GM19467 (cell line): ENCODE results near the gene ZNF662.

ENCODE experiments used
- ATAC-seq: cut with Tn5 transposase; IDR thresholded peaks from one replicate; pipeline ENCODE4 v1.9.1; 2021; ENCODE audit warnings: mild to moderate bottlenecking, moderate library complexity; ENCODE audit not compliant: unreplicated experiment

The ZNF662 gene

DNA sequence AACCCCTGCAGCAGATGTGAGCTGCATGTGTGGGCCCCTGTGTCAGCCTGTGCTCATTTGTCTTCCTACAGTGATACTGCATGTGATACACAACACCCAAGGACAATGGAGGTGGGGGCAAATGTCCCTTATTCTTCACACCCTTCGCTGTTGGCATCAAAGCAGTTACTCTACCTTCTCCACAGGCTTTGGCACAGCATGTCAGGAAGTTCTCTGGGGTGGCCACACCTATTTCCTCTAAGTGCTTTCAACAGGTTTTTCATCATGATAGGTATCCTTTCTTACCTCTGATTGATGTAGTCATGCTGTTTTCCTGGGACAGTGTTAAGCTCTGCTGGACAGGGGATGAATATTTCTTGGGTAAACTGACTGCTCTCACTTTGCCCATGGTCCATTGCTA is 29.5 kb downstream of the ZNF662 start:
- ATAC-seq: no peak

DNA sequence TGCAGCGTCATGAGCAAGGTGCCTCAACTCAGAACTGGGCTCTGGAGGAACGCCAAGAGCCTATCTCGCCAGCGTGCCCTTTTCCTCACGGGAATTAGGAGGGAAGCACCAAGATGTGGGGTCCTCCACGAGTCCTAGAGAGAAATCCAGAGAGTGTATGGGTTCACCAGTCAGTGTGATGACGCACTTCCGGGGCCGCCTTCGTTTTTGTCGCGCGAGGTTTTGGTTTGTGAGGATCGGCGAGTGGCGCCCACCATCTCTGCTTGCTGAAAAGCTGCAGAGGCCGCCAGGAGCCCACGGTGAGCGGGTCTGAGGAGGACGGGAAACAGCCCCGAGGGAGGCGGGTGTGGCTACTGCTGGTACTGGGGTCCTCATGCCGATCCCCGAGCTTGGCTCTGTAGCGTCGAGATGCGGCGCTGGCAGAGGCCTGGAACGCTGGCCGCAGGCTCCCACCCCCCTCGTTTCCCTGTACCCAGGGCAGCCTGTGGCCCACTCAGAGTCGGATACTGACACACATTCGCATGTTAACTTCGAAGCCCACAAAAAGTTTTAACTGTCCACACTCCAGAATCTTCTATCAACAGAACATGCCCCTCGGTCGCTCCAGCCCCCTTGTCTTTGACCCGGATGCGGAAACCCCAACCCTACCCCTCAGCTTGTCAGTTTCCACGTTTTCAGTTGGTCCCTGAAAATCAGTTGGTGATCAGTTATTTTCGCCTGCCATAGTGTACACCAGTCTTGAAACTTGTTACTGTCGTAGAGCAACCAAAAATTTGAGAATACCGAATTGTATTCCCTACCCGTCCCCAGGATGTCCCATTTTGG is 30.4 kb downstream of the ZNF662 start:
- ATAC-seq: no peak

DNA sequence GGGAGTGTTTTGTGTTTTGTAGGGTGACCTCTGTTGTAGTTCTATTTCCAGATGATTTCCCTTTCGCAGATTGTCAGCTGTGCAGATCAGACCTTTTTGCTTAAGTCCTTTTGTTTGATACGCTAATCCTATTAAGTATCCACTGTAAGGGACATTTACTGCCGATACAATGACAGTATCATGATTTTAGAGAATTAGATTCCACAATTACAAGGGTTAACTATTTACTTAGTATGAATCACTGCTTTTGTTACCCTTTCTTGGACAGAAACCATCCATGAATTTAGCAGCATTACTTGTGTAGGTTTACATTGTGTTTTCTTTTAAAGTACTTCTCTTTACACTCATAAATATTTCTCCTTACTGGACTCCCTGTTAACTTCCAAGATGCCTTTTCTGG is 31.4 kb downstream of the ZNF662 start:
- no peak for ATAC-seq

DNA sequence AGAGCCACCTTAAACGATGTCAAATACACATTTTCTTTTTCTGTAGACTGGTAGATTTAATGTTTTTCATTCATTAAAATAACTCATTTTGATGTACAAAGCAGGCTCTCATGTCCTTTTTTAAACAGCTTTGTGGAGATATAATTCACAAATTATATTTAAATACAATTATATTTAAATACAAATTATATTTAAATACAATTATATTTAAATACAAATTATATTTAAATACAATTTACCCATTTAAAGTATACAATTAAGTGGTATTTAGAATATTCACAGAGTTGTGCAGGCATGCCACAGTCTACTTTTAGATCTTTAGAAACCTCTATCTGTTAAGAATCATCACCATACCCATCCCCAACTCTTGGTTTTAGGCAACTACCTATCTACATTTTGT is 36.8 kb downstream of the ZNF662 start:
- no peak for ATAC-seq

DNA sequence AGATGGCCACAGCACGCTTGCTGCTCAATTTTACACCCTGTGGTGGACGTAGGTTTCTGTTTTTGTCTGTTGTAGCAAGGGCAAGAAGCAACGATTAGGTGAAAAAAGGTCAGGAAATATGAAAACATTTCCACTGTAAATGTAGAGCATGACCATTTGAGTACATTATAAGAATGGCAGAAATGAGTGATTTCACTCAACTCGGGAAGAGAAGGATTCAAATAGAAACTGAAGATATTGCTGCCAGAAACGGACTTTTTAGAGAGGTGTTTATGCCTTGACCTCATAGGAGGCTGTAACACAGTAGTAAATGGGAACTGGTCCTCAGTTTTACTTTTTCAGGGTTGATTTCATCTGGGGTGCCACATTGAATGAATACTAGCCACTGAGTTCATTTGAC is 40.1 kb downstream of the ZNF662 start:
- no peak for ATAC-seq

DNA sequence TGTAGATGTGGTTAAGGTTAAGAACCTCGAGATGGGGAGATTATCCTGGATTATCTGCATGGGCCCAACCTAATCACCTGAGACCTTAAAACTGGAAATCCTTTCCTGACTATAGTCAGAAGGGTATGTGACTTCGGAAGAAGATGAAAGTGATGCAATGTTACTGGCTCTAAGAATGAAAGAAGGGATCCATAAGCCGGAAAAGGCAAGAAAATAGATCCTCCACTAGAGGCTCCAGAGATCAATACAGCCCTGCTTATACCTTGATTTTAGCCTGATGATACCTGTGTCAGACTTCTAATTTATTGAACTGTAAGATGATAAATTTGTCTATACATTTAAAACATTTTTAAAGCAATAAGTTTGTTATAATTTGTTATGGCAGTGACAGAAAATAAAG is 51.6 kb downstream of the ZNF662 start:
- ATAC-seq: no peak

DNA sequence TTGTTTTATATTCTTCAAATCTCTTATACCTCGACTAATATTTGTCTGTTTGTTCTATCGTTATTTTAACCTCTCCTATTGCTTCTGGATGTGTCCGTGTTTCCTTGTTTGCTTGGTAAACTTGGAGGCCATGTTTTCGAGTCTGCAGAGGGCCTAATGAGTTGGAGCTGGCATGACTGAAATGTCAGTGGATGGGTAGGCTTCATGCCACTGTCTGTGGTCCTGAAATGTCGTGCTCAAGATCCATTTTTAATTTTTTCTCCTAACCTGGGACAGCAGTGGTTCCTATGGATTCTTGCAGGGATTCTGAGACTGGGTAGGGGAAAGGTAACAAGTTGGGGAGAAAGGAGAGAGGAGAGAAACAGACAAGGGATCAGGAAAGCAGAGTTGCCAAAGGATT is 54.3 kb downstream of the ZNF662 start:
- no peak for ATAC-seq

DNA sequence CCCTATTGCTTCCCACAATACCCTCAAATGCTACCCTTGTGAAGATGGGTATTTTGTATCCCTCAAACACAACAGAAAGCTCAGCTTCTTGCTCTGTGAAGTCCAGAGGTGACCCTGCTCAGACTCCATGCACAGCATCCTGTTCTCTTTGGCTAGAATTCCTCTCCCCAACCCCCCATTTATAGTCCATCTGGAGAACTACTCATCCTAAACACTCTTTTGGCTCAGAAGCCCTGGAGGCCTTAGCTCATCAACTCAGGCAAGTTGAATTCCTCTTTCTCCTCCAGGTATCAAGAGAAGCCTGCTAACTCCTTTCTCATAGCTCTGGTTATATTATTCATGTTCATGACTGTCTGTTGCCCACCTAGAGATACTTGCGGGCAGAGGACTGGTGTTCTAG is 54.8 kb downstream of the ZNF662 start:
- ATAC-seq: no peak

DNA sequence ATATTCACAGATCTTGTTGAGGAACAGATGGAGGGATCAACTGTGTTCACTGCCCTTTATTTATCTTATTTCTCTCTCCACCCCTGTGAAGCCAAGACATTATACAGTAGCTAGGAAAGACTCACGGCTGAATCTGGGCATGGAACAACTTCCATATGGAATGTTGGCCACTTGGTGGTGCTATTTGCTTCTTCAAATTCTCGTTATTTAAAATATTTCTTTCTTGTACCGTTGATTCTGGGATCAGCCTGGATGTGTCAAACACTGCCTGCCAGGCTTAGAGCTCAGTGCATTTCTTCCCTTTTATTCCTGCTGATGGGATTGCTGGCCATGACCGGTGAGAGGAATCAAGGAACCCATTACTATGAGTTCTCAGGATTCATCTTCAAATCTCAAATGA is 55.7 kb downstream of the ZNF662 start:
- no peak for ATAC-seq

DNA sequence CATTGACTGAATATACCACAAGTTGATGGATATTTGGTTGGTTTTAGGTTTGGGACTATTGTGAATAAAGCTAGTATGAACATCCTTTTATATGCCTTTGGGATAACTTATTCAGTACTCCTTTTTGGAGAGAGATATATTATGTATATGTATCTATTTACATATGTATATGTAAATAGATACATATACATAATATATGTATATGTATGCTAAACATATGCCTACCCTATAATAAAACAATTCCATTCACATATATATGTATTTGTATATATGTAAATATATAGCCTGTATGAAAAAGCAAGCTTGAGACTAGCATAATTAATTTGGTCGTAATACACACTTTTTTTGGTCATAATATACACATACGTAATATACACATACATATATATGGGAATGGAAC is 57.3 kb downstream of the ZNF662 start:
- ATAC-seq: no peak

DNA sequence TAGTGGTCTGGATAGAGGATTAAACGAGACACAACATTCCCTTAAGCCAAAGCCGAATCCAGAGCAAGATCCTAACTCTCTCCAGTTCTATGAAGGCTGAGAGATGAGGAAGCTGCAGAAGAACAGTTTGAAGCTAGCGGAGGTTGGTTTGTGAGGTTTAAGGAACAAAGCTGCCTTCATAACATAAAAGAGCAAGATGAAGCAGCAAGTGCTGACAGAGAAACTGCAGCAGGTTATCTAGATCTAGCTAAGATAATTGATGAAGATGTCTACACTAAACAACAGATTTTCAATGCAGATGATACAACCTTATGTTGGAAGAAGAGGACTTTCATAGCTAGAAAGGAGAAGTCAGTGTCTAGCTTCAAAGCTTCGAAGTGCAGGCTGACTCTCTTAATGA is 58.3 kb downstream of the ZNF662 start:
- no peak for ATAC-seq
